NCI-H128 (cell line): ENCODE data around the gene MANEA.
A peak's percentile ranks its signal among the peaks of the same experiment; 100 is the strongest.
"Not testable (repeated sequence)": the region's sequence is repeated elsewhere in the genome, so short reads cannot be mapped to it uniquely, and the experiment has no call there.

Source experiments
- DNase-seq: peaks from one replicate; lab custom pipeline; 2025; ENCODE audit not compliant: unreplicated experiment; lab: John Stamatoyannopoulos, UW

The MANEA gene, protein sequence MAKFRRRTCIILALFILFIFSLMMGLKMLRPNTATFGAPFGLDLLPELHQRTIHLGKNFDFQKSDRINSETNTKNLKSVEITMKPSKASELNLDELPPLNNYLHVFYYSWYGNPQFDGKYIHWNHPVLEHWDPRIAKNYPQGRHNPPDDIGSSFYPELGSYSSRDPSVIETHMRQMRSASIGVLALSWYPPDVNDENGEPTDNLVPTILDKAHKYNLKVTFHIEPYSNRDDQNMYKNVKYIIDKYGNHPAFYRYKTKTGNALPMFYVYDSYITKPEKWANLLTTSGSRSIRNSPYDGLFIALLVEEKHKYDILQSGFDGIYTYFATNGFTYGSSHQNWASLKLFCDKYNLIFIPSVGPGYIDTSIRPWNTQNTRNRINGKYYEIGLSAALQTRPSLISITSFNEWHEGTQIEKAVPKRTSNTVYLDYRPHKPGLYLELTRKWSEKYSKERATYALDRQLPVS

DNA sequence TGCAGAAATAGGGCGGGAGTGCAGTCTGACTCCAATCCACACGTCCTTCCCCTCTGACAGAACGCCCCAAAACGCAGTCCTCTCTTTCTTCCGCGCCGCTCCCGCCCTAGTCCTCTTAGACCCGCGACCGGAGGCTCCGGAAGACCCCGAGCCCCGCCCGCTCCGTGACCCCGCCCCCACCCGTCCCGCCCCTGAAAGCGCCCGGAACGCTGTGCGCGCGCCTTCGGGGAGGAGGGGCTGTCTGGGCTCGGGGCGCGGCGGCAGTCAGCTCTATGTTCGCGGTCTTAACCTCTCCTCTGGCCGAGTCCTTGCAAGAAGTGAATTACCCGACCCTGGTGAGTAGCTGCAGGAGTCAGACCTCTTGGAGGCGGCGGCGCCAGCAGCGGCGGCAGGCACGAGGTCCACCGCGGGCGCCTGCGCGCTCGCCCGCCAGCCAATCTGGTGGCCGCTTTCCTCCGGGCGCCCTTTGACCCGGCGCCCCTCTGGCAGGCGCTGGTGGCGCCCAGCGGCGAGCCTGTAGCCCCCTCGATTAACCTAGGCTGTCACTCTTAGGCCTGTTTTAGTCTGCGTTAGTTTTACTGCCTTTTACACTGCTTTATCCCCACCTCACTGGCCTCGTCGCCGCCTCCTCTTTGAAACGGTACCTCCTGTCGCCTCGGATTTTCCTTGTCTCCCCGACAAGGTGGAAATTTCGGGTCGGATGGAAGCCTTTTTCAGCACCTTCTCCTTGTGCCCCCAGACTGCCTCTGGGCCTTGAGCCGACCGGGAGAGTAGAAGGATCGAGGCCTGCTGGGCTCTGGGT lies at the start of gene MANEA:
MANEA (plus strand) TSS at position 232 of the 802 bp plus-strand sequence. CDS start 8,905 bp downstream, outside the sequence.
- DNase-seq: peak; percentile 53

DNA sequence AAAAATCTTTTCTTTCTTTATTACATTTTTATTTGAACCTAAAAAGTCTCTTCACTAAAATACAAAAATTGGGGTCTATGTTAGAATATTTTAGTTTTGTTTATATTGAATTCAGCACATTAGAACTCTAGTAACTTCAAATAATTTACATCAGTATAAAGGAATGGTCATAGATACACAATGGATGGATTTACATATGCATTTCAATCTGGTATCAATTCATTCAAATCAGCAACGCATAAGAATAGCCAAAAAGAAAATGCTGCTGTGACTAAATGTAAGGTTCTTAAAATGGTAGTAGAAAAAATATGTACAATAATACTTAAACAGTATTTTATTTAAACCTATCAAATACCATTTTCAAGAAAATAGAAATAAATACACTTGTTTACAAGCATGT lies 47.6 kb upstream of the MANEA start:
- no peak for DNase-seq

DNA sequence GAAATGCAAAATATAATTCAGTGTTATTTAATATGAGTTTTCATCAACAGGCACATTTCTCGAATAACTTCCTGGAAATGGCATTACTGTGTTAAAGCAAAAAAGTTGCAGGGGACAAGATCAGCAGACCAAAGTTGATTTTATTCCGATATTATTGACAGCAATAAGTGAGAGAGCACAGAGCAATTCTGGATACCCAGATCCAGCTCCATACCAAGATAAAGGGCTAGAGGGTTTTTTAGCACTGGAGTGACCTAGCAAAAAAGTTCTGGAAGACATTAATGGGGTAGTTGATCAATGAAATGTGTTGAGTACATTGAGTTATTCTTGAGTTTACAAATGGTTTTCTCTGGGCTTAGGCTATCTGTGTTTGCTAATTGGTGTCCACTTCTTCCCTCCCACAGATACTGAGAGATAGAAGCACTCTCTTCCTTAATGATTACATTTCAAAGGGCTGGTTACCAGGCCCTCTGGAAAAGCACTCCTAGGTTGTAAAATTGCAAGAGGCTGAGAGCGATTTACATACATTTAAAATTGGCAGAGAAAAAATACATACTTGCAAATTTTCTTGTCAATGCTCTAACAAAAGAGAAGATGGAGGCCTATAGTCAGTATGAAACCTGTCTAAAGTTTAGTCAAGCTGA lies 47.0 kb upstream of the MANEA start:
- DNase-seq: no peak

DNA sequence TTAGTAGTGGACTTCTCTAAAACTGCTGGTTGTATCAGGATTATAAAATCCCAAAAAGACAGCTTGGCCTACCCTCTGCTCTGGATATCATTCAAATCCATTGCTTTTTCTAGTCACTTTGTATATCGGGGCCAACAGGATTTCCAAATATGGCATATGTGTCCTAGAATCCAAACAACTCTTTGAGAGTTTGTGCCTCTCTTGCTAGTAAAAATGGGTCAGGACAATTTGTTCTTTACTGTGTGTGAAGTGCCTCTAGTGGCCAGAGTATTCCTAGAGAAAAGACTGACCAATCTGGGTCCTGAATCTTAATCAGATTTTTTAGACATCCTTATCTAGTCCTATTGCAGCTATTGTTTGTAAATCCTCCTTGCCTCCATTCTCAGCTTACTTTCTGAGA lies 33.5 kb upstream of the MANEA start:
- no peak for DNase-seq

DNA sequence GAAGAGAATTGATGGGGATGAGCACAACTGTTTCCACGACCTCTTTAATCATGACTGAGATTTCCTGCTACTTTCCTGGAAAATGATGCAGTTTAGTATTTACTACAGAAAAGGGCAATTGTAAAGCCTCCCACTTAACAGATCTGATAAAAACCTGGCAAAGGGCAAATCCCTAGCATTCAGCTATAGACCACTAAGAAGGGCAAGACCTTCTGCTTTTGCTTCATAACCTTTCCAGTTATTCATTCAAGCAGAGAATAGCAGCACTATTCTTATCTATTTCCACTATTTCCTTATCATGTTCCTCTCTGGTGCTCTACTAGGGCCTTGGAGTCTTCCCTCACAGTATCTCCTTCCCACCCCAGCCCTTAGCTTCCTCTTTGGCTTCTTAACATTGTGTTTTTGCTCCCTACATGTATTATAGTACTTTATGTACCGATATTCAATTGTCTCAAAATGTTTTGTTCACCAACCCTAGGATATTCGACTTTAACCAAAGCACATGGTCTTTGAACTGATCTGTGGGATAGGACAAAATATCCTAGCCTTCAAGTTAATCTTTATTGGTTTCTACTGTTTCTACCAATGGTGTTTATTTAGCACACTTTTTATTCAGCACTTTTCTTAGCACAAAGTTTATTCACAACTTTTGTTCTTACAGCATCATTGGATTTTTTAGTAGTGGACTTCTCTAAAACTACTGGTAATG lies 32.7 kb upstream of the MANEA start:
- no peak for DNase-seq

DNA sequence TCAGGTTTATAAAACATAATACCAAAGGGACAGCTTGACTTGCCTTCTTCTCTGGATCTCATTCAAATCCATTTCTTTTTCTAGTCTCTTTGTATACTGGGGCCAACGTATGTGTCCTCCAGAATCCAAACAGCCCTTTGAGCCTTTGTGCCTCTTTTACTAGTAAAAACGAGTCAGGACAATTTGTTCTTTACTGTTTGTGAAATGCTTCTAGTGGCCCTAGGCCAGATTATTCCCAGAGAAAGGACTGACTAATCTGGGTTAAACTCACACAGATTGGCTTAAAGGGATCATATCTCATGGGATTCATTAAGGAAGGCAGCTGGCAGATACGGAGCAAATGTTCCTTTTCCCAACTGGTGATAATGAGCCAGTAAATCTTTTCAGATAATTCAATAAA lies 32.1 kb upstream of the MANEA start:
- no peak for DNase-seq

DNA sequence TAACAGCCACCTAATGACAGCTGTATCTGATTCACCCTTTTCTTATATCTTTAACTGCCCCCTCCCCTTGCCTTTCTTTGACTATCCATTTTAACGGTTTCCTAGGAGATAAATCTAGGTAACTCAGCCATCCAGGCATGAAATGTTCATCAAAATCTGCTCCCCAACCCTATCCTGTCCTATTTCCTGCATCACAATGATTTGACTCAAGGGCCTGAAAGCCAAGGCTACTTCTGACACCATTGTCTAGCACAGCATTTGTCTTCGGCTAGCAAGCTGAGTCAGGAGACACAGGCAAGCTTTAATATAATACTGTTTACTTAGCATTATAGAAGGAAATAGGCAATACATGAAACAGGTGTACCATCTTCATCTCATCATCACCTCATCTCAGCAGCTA lies 31.6 kb upstream of the MANEA start:
- DNase-seq: no peak

DNA sequence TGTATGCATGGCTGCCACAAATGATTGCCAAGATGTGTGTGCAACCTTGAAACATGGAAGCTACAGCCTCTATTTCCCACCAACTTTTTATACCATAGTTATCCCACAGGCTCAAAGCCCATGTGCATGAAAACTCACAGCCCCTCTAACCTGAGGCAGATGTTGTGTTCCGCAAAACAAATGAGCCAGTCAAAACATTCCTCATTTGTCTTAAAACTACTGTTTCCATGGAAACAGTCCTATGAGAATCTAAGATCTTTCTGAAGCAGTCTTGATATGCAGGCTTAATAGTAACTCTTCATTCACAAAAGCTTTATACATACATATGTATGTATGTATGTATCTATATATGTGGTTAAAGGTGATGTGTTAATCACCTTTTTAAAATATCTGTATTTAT lies 31.2 kb upstream of the MANEA start:
- DNase-seq: no peak

DNA sequence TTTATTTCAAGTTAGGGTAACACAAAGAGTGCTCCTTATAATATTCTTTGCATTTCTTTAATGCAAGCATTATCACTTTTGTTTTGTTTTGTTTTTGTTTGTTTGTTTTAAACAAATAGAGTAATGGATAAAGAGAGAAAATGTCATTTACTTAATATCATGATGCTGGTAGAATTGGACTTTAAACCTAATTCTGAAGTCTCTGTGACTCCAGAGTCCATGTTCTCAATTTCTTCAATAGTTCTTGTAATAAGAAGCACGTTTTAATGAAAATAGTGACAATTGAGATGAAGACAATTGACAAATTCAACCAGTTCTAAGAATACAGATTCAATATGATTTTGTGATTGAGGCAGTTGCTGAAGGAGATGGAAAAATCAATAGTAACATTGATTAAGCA lies 30.3 kb upstream of the MANEA start:
- DNase-seq: no peak

DNA sequence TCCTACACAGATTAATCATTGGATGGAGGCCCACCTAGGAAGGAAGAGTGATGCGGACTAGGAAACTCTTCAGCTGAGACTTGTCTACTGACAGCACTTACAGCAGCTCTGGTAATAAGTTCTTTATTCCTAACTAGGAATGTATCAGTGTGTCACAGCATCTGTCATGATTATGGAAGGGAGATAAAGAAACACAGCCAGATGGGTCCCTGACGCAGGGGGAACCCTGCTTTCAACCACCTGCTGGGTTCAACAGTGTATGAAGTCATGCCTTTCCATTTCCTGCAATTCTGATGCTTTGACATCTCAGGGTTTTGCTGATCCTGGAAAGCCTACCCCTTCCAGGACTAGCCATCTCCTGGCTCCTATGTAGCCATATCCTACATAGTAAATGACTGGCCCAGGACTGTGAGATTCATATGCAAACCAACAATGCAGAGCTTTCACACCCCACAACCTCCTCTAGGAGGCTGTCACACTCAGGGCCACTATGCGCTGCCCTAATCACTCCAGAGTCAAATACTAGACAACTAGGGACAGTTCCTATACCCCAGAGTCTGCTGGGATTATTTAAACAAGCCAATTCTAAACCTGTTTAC lies 29.0 kb upstream of the MANEA start:
- no peak for DNase-seq

DNA sequence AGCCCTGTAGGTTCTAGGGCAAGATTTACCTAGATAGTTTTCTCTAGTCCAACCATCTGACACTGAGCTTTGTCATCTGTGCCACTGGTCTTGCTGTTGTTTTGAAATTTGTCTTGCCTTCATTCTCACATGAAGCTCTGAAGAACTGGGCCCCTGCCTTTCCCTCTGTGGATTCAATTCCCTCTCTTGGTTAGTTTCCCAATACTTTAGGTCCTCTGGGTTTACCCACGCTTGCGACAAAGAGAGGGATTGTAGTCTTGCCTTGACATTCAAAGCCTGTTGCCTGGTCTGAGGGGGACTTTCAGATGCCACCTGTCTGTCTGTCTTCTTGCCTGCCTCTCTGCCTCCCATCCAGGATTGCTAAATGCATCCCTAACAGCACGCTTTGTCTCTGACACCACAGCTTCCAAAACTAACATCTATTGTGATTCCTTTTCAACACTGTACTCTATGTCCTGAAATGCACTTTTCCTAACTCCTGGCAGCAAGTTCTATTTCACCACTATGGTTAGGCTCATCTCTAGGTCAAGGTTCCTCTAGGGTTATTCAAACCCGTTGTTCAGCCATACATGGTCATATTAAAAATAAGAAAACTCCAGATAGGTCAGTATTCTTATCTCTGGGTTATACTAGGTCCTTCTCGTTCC lies 25.5 kb upstream of the MANEA start:
- no peak for DNase-seq

DNA sequence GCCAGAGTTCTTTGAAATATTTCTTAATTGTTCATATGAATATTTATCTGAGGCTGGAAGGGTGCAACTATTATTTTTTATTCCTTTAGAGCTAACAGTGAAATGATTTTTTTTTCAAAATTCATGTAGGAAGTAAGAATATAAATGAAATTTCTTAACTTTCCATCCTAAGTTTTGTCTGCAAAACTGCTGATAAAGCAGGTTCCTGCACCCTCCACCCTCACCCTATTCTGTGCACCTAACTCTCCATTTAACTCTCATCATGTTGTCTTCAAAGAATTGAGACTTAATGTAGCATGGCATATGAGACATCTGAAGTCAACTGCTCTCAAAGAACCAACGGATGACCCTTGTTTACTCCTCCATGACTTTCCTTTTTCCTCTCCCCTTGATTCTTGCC lies 23.5 kb upstream of the MANEA start:
- DNase-seq: no peak

DNA sequence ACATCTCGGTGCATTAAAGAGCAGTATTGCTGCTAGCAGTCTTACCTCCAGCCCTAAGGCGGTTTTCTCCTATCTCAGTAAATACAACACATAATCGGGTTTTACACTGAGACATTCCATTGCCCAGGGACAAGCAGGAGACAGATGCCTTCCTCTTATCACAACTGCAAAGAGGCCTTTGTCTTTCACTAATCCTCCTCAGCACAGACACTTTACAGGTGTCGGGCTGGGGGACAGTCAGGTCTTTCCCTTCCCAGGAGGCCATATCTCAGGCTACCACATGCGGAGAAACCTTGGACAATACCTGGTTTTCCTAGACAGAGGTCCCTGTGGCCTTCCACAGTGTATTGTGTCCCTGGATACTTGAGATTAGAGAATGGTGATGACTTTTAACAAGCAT lies 16.4 kb upstream of the MANEA start:
- not testable (repeated sequence) for DNase-seq

DNA sequence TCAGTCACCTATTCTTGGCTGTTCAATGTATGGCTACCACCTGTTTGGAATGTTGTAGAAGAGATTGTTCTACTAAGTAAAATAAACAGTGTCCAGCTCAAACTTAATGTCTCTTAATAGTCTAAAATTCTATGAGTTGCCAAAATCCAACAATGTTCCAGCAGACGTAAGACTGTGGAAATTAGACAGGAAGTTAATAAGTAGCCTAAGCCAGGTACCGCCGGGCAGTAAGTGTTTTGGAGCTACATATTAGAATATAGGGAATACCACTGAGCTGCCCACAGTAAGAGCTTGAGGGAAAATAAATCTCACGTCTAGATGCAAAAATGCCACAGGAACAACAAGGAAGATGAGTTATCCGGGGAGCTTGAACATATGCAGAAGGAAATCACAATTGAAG lies 7.8 kb upstream of the MANEA start:
- no peak for DNase-seq

DNA sequence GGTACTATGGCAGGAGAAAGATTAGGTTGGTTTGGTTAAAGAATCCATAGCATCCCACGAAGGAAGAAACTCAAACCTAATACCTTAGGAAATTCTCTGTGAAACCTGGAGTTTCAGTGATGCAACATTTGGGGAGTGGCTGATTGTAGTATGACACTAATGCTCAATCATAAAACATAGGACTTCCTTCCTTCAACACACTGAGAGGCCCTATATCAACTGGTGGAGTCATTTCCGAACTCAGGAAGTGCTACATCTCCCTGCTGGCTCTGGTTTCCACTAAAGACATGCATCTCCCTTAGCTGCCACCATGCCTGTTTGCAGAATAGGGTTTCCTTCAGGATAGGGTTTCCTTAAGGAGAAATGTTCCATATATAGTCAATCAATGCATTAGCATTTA lies 5.2 kb upstream of the MANEA start:
- no peak for DNase-seq

DNA sequence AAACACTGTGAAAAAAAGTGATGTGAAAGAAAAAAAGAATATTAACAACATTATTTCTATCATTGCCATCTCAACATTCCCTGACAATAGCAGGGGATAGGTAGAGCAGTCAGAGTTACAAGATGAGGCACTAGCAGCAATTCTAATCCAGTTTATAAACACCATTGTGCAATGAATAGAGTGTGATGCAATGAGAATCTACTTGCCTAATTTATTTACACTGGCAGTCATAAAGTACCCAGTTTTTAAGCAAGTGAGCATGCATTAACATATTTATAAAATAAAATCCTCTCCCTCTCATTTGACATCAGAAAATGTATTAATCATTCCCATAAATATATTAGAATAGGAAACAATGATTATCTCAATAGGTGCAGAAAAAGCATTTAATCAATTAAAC lies 2.5 kb upstream of the MANEA start:
- no peak for DNase-seq

DNA sequence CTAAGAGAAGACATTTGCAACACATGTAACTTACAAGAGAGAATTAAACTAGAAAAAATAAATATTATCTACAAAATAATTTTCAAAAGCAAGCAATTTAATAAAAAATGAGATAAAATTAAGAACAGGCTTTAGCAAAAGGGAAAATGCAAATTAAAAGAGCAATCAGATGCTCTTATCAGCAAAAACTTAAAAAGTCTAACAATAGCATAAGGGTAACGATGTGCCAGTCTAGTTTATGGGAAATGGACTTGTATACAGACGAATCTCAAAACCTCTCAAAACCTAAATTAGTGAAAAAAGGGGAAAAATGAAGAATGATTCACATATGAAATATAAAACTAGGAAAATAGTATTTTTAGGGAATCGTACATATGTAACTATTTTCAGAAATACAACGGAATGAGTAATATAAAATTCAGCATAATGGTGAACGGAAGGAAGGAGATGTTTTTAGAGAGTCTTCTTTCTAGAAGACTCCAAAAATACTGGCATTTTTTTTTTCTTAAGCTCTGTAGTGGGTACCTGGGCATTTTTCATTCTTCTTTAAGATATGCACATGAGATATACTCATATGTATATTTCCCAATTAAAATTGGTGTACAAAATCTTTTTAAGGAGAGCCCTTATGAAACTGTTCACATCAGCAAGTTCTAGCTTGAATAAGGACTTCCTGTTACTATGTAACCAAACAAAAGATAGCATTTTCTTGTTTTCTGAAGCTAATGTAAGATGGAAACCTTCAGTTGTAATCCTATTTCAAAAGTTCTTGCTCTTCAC lies 927 bp upstream of the MANEA start:
- no peak for DNase-seq

DNA sequence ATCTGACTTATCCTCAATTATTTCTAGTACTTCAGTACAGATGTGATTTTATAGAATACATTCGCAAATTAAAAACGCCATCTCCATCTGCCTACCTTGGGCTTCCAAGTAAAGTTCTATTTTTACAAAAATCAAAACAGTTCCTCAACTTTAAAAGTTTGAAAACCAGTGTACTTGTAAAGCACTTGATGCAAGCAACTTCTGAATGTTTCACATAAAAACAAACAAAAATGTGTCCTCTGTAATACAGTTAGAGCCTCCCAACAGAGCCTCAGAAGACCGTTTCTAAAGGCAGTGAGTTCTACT lies 384 bp upstream of the MANEA start:
- no peak for DNase-seq

DNA sequence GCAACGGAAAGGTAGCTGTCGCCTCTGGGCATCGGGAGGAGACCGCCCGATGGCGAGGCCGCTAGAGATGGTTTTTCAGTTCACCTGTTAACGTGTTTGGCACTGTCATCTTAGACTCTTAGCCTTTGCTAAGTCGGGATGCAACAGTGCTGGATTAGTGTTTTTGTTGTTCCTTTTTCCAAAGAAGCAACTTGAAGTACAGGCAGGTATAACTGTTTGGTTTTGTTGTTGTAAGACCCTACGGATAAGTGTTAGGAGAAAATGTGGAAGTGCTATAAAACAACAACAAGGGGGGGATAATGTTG lies 723 bp downstream of the MANEA start:
- no peak for DNase-seq

DNA sequence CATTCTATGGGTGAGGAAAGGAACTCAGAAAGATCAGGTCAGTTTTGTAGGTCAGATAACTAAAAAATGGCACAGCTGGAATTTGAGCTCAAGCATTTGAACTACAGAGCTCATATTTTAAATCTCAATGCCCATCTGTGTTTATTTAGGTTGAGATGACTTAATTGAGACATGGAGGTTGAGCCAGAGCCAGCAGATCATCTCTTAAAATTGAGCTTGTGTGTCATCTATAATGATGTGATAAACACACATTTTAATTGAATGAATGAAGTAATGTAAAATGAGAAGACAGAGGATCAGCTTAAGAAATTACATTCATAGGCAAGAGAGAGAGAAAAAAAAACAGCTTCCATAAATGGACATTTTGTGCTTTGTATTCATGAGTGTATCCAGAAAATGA lies 3.7 kb downstream of the MANEA start:
- no peak for DNase-seq
